HepG2 (cell line): Measurements from ENCODE around the gene NUP133. TPM values are rescaled to one million over a fixed set of nuclear protein-coding genes. Genes with fewer than 3 reads are reported as not detected.
A peak's percentile ranks its signal among the peaks of the same experiment; 100 is the strongest.

ENCODE experiments used
- BCL3 ChIP-seq: sonication (generic); formaldehyde crosslinking; IDR thresholded peaks from 2 replicates; pipeline ENCODE4 v1.5.1; 2020; ENCODE audit warnings: mild to moderate bottlenecking, missing genetic modification reagents, moderate library complexity
- BRF2 ChIP-seq: sonication (generic); formaldehyde crosslinking; IDR thresholded peaks from 2 replicates; pipeline ENCODE4 v1.8.1; 2022; ENCODE audit warnings: mild to moderate bottlenecking, missing genetic modification reagents
- ETS1 ChIP-seq: sonication (generic); formaldehyde crosslinking; IDR thresholded peaks from 2 replicates; pipeline ENCODE4 v1.4.0; 2020; ENCODE audit warnings: missing genetic modification reagents
- GATAD2A ChIP-seq: IDR thresholded peaks from 2 replicates; pipeline ENCODE4 v1.6.1; 2016
- KLF16 ChIP-seq, 2 experiments: sonication (generic) in 1 of 2; formaldehyde crosslinking in 1 of 2; IDR thresholded peaks; 2 replicates each; pipeline versions ENCODE4 v1.6.1 to v1.8.0; 2016 to 2023; ENCODE audit warnings: missing genetic modification reagents in 2 of 2, missing compliant biosample characterization in 1 of 2
- NFKBIZ ChIP-seq: IDR thresholded peaks from 2 replicates; pipeline ENCODE4 v1.6.1; 2018; ENCODE audit warnings: missing genetic modification reagents, missing compliant biosample characterization
- PRDM4 ChIP-seq: sonication (generic); formaldehyde crosslinking; IDR thresholded peaks from 2 replicates; pipeline ENCODE4 v1.9.0; 2021; ENCODE audit warnings: missing genetic modification reagents, borderline replicate concordance
- REL ChIP-seq: sonication (generic); formaldehyde crosslinking; conservative IDR thresholded peaks from 2 replicates; pipeline ENCODE4 v1.8.0; 2022; ENCODE audit warnings: mild to moderate bottlenecking, missing genetic modification reagents, moderate library complexity
- TOPORS ChIP-seq: sonication (generic); formaldehyde crosslinking; IDR thresholded peaks from 2 replicates; pipeline ENCODE4 v1.8.0; 2023; ENCODE audit warnings: mild to moderate bottlenecking, missing genetic modification reagents
- ZNF503 ChIP-seq: sonication (generic); formaldehyde crosslinking; IDR thresholded peaks from 2 replicates; pipeline ENCODE4 v1.4.0; 2020; ENCODE audit warnings: missing genetic modification reagents
- ZNF747 ChIP-seq: sonication (generic); formaldehyde crosslinking; IDR thresholded peaks from 2 replicates; pipeline ENCODE4 v1.8.1; 2023; ENCODE audit warnings: missing genetic modification reagents, mild to moderate bottlenecking, borderline replicate concordance
- ZNF776 ChIP-seq: sonication (generic); formaldehyde crosslinking; IDR thresholded peaks from 2 replicates; pipeline ENCODE4 v1.4.0; 2020; ENCODE audit warnings: mild to moderate bottlenecking, missing genetic modification reagents
- ZNF780A ChIP-seq: sonication (generic); formaldehyde crosslinking; IDR thresholded peaks from 2 replicates; pipeline ENCODE4 v1.8.0; 2022; ENCODE audit warnings: mild to moderate bottlenecking, missing genetic modification reagents, moderate library complexity
- ZSCAN22 ChIP-seq: sonication (generic); formaldehyde crosslinking; IDR thresholded peaks from 2 replicates; pipeline ENCODE4 v1.4.0; 2020; ENCODE audit warnings: mild to moderate bottlenecking, missing genetic modification reagents
- polyA plus RNA-seq, 8 experiments: library from polyadenylated mRNA; depleted of rRNA in 3 of 8; stranded (reverse) in 7 of 8; unstranded in 1 of 8; fragments of >200 nt; fragmentation: Illumina TruSeq in 4 of 8; extraction: Trizol in 4 of 8; gene quantifications; 2 replicates each; pipeline versions ENCODE4 v1.2.1 to v1.2.3, GENCODE V29; 2011 to 2016; ENCODE audit warnings: low read depth in 4 of 8, missing spikeins in 1 of 8, mixed read lengths in 1 of 8; ENCODE audit not compliant: insufficient read depth in 1 of 8
- total RNA-seq, 5 experiments: library from RNA; depleted of rRNA; stranded (reverse); fragments of >200 nt; fragmentation: Illumina TruSeq; extraction: Trizol; gene quantifications; 2 replicates each; pipeline ENCODE4 v1.2.3, GENCODE V29; 2016; ENCODE audit warnings: low read depth in 1 of 5

The NUP133 gene
- total and polyA plus RNA-seq, 2 of the 13 experiments (the other 11 are each of a cell fraction or from before 2014, with no cell fraction given): 17.7 to 45.6 TPM

GRCh38 chr1:229507951-229508822 is at the start of gene NUP133 (continued):
- TF ChIP-seq PRDM4 (no peak), ZNF503 (CRISPR knock-in tag) (no peak), BRF2 (no peak), KLF16 (CRISPR knock-in tag; IDR thresholded peaks at IDR 0.05) (peak in 1 of 2 experiments; percentile 86; a peak in 2 of 4 replicates), BCL3 (CRISPR knock-in tag) (no peak; the same call in 1 of the 2 replicates), GATAD2A (CRISPR knock-in tag) (no peak; the same call in none of the 2 replicates), REL (CRISPR knock-in tag) (no peak; the same call in 1 of the 2 replicates), ETS1 (CRISPR knock-in tag) (no peak), NFKBIZ (no peak), ZNF747 (CRISPR knock-in tag) (peak; percentile 35; the same call in 1 of the 2 replicates), ZNF776 (CRISPR knock-in tag) (no peak), ZNF780A (CRISPR knock-in tag) (no peak; the same call in 1 of the 2 replicates), TOPORS (CRISPR knock-in tag) (no peak; the same call in 1 of the 2 replicates), ZSCAN22 (CRISPR knock-in tag) (no peak)
